ENCODE results near the gene SSTR5. TPM values are rescaled to one million over a fixed set of nuclear protein-coding genes. Genes with fewer than 3 reads are reported as not detected.

Gene SSTR5
- total RNA-seq, 2 donors from 2014 or later, result 2.3 TPM; not detected in 1

GRCh38 chr16:1100084-1100800 lies 27.7 kb downstream of the SSTR5 start:
- Histone ChIP-seq H3K9me3 (no peaks in the 10 kb centered on the region), H3K27me3 (peaks cover 0 to 26% of the 10 kb centered on the region in 2 donors), H3K4me1 (peaks cover 6% of the 10 kb centered on the region), H3K36me3 (replicated peaks in 1 of 2; ENCODE audit: insufficient read depth in 1 of 2, low read depth in 2 of 2) (no peaks in the 10 kb centered on the region), H3K27ac (no peak overlapping the region), H3K4me3 (no peak overlapping the region)
- intact Hi-C loops (cut with DNase I), result no loop called here
- 41 to 81% methylated on average over 5 to 21 of the region's 21 CpGs for WGBS, 2 donors
- no peak for DNase-seq
- no peak for ATAC-seq
- TF ChIP-seq CTCF (IDR thresholded peaks at IDR 0.05) (no peak), POLR2A (IDR thresholded peaks at IDR 0.05) (no peak)

GRCh38 chr16:1101133-1101532 lies 28.6 kb downstream of the SSTR5 start:
- ATAC-seq (no peak), DNase-seq (no peak)
- no peaks in the 10 kb centered on the region for H3K36me3 ChIP-seq (replicated peaks in 1 of 2; ENCODE audit: insufficient read depth in 1 of 2, low read depth in 2 of 2)
- no peak overlapping the region for H3K4me3 ChIP-seq
- intact Hi-C loops (cut with DNase I), result no loop called here
- peaks cover 6% of the 10 kb centered on the region for H3K4me1 ChIP-seq
- H3K27ac ChIP-seq, result no peak overlapping the region
- H3K9me3 ChIP-seq, result no peaks in the 10 kb centered on the region
- peaks cover 0 to 32% of the 10 kb centered on the region in 2 donors for H3K27me3 ChIP-seq
- TF ChIP-seq CTCF (IDR thresholded peaks at IDR 0.05) (no peak), POLR2A (IDR thresholded peaks at IDR 0.05) (no peak)
- 42 to 52% methylated on average over 13 to 25 of the region's 25 CpGs for WGBS, 2 donors

GRCh38 chr16:1101573-1102332 lies 29.2 kb downstream of the SSTR5 start:
- intact Hi-C loops (cut with DNase I), result no loop called here
- Histone ChIP-seq H3K36me3 (replicated peaks in 1 of 2; ENCODE audit: insufficient read depth in 1 of 2, low read depth in 2 of 2) (no peaks in the 10 kb centered on the region), H3K9me3 (no peaks in the 10 kb centered on the region), H3K4me1 (peaks cover 6% of the 10 kb centered on the region), H3K4me3 (no peak overlapping the region), H3K27me3 (peaks cover 0 to 34% of the 10 kb centered on the region in 2 donors), H3K27ac (no peak overlapping the region)
- ATAC-seq, result no peak
- no peak for DNase-seq
- 53% methylated on average over 25 of the region's 25 CpGs; no CpG with 5 or more reads in 1 of the 2 donors for WGBS, 2 donors
- TF ChIP-seq POLR2A (IDR thresholded peaks at IDR 0.05) (no peak), CTCF (IDR thresholded peaks at IDR 0.05) (no peak)

- peaks cover 6% of the 10 kb centered on the region for H3K4me1 ChIP-seq
- H3K27me3 ChIP-seq, result peaks cover 0 to 40% of the 10 kb centered on the region in 2 donors
- no peak overlapping the region for H3K27ac ChIP-seq
- ATAC-seq (no peak), DNase-seq (no peak)
- H3K4me3 ChIP-seq, result no peak overlapping the region
- WGBS, 2 donors, result 38 to 48% methylated on average over 6 to 24 of the region's 26 CpGs
- intact Hi-C loops (cut with DNase I), result no loop called here
- TF ChIP-seq CTCF (IDR thresholded peaks at IDR 0.05) (no peak), POLR2A (IDR thresholded peaks at IDR 0.05) (no peak)
- no peaks in the 10 kb centered on the region for H3K36me3 ChIP-seq (replicated peaks in 1 of 2; ENCODE audit: insufficient read depth in 1 of 2, low read depth in 2 of 2)
- no peaks in the 10 kb centered on the region for H3K9me3 ChIP-seq
Measured at GRCh38 chr16:1102333-1102700, 29.8 kb downstream of the SSTR5 start.
